Fibroblast of skin of left biceps (primary cell): ENCODE measurements around the gene PBX3.

ENCODE experiments used
- DNase-seq, 2 experiments: peaks; one replicate each; pipeline ENCODE4 v3.0.0-alpha.2; 2013; ENCODE audit warnings: low read depth in 2 of 2

PBX3 gene

GRCh38 chr9:125994066-125994943 lies 247.1 kb downstream of the PBX3 start:
- DNase-seq, result no peak

GRCh38 chr9:125995006-125995405 lies 247.8 kb downstream of the PBX3 start:
- DNase-seq, result no peak

- no peak for DNase-seq
These were observed 248.5 kb downstream of the PBX3 start for GRCh38 chr9:125995706-125996105.

GRCh38 chr9:125996791-125997190 lies 249.6 kb downstream of the PBX3 start:
- DNase-seq, result no peak

GRCh38 chr9:125997196-125997823 lies 250.1 kb downstream of the PBX3 start:
- no peak for DNase-seq

- no peak for DNase-seq
These were observed 251.8 kb downstream of the PBX3 start for GRCh38 chr9:125998837-125999503.

GRCh38 chr9:125999504-125999881 lies 252.3 kb downstream of the PBX3 start:
- no peak for DNase-seq

- DNase-seq, result no peak
These were observed 253.1 kb downstream of the PBX3 start for GRCh38 chr9:126000256-126000655.

- no peak for DNase-seq
These were observed 253.8 kb downstream of the PBX3 start for GRCh38 chr9:126000731-126001580.

GRCh38 chr9:126001581-126002225 lies 254.5 kb downstream of the PBX3 start:
- no peak for DNase-seq

GRCh38 chr9:126002476-126003350 lies 255.5 kb downstream of the PBX3 start:
- DNase-seq, result no peak

- DNase-seq, result no peak
These were observed 261.9 kb downstream of the PBX3 start for GRCh38 chr9:126009047-126009446.

GRCh38 chr9:126014726-126015125 lies 267.6 kb downstream of the PBX3 start:
- DNase-seq, result no peak

- DNase-seq, result no peak
These were observed 268.3 kb downstream of the PBX3 start for GRCh38 chr9:126015424-126015823.

- DNase-seq, result no peak
These were observed 269.6 kb downstream of the PBX3 start for GRCh38 chr9:126016579-126017290.
